HG02763 (cell line): ENCODE measurements around the gene DOHH.
"Not testable (repeated sequence)": the region's sequence is repeated elsewhere in the genome, so short reads cannot be mapped to it uniquely, and the experiment has no call there.

ENCODE experiments used
- ATAC-seq: cut with Tn5 transposase; IDR thresholded peaks from one replicate; pipeline ENCODE4 v1.9.1; 2021; ENCODE audit warnings: mild to moderate bottlenecking, moderate library complexity; ENCODE audit not compliant: unreplicated experiment

Gene DOHH

DNA sequence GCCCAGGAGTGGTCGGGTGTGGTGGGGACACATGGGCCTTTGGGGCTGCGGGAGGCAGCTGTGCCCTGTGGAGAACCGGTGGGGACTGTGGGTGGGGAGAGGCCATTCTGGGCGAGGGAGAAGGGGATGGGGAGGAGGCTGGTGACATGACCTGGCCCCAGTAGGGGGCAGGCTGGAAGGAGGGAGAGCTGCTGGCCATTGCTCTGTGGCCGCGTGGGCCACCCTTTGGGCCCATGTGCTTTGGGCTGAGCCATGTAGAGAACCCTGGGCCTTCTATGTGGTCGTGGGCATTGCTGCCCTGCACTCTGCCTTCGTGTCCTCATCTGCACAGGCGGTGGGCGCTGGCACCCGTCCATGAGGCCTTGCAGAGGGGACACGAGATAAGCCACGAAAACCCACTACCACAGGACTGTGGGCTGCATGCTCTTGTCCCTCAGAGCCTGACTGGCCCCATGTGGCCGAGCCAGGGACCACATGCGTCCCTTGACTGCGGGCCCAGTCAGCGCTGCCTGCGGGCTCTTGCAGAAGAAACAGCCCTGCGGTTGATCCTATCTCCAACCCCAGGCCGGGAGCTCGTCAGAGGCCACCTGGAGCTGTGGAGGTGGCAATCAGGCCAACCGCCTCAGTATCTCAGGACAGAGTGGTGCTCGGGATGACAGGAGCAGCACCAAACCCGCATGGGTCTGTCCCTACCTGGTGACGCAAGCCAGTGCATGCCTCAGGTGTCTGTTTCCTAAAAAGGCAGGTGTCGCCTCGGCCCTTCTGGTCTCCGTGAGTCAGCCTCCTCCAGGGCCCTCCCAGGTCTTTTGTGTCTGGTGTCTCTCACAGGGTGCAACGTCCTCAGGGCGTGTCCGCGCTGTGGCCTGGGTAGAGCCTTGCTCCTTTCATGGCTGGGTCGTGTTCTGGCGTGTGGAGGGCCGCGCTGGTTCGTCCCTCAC lies 20.0 kb upstream of the DOHH start:
- no peak for ATAC-seq

DNA sequence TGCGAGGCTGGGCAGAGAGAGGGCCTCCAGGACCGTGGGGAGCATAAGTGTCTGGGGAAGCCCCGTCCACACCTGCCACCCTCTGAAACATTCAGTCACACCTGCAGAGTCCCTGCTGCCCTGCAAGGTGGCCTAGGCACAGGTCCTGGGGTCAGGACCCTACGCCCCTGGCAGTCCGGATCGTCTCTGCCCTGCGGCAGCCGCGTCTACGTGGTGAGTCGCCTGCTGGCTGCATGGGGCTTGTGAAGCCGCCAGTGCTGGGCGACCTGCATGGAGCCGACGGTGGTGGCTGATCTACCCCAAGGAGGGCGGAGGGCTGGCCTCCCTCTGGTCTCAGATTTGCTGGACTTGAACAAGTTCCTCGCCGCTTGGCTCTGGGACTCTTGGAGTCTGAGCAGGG lies 18.7 kb upstream of the DOHH start:
- no peak for ATAC-seq

DNA sequence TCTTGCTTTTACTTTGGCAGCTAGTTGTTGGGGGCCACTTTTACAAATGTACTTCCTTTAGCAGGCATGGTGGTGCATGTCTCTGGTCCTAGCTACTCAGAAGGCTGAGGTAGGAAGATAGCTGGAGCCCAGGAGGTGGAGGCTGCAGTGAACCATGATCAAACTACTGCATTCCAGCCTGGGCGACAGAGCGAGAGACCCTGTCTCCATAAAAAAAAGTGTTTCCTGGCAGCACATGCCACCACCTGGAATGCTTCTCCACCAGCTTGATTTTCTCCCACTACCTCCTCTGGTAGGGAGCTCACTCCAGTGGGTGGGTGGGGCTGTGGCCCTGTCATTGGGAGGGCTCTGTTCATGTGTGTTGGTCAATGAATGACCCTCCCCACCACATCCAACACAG lies 18.2 kb upstream of the DOHH start:
- no peak for ATAC-seq

DNA sequence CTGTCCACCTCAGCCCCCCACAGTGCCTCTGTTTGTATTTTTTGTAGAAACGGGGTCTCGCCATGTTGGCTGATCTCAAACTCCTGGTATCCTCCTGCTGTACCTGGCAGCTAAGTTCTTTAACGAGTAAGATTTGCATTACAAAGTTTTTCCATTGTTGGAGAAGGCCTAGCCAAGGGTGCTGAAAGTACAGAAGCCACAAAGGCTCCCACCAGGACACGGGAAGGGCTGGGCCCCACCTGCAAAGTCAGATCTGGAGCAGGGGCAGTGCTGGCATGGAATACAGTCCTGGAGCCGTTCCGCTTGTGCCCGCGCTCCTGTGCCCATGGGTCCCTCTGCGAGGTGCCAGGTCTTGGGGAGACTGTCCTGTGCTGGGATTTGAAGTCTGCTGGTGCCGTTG lies 17.8 kb upstream of the DOHH start:
- ATAC-seq = no peak

DNA sequence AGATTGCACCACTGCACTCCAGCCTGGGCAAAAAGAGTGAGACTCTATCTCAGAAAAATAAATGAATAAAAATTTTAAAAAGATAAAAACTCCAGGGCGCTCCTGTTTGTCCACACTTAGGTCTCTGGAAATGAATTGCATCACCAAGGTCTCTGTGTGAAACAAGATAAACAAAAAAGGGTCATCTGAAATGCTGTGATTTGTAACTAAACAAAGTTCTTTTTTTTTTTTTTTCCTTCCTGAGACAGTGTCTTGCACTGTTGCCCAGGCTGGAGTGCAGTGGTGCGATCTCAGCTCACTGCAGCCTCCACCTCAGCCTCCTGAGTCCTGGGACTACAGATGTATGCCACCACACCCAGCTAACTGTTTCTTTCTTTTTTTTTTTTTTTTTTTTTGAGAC lies 17.2 kb upstream of the DOHH start:
- no peak for ATAC-seq

DNA sequence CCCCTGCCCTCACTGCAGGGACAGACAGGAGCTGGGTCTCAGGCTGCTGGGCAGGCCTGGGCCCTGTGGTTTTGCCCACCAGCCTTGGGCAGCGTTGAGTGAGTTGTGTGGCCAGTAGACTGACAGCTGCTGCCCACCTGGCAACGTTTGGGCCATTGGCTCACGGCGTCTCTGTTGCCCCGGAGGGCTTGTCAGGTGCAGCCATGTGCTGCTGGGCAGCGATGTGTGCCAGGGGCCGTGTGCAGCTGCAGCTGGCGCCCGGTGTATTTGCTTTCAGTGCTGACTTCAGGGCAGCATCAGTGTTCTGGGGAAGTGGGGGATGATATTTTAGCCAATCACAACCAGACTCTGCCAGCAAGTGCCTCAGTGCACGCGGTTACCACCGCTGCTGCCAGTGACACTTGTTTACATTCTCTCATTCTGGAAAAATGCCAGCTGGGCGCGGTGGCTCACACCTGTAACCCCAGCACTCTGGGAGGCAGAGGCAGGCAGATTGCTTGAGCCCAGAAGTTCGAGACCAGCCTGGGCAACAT lies 16.3 kb upstream of the DOHH start:
- no peak for ATAC-seq

DNA sequence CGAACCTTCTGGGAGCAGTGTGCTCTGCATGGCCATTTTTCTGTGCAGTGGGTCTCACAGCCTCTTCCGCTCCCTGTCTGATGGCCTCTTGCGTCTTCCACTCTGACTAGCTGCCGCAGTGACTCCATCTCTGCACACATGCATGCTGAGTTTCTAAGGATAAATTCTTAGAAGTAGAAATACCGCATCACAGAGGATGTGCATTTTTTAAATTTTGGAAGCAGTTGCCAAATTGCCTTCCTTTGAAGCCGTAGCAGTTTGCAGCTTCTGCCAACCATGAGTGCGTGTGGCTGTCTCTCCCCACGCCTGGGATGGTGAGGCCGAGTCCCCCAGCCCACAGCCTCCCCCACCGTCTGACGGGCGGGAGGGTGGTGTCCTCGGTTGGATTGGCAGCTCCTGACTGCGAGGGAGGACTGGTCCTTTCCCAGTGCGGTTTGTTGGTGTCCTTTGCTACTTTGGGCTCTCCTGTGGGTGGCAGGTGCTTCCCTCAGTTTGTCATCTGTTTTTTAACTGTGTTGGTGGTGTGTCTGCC lies 15.5 kb upstream of the DOHH start:
- ATAC-seq = no peak

DNA sequence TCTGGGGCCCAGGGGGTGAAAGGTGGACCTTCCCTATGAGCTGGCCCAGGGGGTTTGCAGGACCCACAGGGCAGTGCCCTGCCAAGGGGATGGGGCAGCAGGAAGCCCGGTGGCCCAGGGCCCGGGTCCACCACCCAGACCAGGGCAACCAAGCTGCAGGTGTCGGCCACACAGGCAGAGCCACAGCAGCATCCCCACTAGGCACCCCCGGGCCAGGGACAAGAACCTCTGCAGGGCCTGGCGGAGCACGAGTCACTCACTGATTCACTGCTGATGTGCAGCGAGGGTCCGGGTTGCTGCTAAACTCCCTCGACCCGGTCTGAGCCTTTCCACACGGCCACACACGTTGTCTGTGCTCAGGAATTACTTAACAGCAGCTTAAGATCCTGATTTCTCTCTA lies 14.5 kb upstream of the DOHH start:
- no peak for ATAC-seq

DNA sequence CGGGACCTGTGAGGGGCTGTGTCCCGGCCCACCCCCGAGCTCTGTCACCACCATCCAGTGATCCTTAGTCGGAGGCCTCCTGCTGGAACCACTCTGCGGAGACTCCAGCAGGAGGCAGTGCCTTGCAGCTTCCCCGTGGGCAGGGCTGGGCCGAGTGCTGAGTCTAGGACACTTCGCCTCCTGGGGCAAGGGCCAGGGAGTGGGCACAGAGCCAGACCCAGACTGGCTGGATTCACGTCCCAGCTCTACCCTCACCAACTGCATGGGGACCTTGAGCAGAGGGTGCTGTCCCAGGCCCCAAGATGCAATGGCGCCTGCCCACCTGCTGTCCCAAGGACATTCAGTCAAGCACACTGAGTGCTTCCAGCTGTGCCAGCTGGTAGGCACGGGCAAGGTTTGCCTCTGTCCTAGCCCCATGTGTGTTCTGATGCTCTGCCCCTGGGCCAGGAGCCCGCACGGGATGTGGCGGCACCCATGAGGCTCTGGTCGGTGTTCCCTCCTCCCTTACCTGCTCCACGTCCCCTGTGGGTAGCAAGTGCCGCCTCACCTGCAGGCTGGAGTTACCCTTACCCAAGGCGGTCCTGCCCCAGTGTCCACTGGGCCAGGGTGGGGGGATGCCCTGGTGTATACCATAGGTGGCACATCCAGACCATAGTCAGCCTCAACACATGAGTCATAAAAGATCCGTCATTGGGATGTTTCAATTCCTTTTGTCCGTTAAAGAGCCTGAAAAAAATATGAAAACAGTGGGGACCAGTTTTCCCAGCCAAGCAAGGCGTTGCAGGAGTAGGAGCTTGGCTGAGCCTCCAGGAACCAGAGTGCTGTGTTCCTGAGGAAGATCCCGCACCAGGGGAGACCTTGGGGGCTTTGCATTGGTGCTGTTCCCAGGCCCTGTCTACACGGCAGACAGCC lies 13.0 kb upstream of the DOHH start:
- no peak for ATAC-seq

DNA sequence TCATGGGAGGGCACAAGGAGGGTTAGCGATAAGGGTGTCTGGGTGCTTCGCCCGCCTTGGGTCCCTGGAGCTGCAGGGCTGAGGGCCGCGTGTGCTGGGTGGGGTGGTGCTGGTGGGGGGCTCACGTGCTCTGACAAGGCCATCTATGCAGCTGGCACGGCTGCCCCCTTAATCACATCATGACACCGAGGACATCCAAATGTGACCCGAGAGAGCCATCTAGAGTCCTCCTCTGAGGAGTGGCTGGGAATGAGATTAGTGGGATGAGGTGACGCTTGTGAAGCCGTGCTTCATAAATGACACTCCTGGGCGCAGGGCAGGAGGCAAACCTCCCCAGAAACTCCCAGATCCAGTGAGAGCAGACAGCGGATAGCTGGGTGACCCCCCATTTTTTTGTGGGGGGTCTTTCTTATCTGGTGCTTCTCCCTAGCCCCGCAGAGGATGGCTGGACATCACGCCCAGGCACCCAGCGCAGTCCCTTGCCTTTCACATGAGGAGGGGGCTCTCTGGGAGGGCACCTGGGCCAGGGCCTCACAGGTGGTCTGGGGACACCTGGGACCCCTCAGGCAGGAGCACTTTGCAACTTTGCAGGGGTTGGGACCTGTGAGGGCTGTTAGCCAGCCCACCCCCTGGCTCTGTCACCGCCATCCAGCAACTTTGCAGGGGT lies 12.2 kb upstream of the DOHH start:
- no peak for ATAC-seq

DNA sequence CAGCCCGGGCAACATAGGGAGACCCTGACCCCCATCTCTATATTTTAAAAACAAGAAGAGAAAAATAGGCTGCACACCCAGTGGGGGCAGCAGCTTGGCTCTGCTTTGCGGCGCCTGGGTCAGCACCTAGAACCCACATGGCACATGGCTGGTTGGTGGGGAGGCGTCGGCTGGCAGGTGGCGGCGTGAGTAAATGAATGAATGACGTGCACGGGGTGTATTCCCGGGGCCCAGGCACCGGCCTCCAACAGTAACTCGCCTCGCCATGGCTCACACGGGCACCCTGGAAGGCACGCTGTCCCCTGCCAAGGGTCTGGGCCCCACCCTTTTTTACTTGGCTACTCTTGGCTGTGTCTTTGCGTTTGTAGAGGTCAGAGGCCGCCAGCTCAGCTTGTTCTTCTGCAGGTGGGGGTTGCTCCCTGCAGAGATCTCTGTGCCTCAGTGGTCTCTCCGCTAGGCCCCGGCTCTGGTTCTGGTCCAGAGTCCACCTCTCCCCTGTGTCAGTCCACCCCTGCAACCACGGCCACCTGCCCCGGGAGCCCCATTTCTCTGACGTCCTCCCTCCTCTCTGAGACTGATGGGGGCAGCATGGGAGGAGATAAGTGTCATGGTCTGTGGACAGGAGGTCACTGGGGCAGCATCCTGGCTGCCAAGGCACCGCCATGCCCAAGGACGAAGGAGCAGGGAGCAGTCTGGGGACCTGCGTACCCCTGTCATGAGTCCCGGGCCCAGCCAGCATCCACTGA lies 11.2 kb upstream of the DOHH start:
- ATAC-seq = no peak

DNA sequence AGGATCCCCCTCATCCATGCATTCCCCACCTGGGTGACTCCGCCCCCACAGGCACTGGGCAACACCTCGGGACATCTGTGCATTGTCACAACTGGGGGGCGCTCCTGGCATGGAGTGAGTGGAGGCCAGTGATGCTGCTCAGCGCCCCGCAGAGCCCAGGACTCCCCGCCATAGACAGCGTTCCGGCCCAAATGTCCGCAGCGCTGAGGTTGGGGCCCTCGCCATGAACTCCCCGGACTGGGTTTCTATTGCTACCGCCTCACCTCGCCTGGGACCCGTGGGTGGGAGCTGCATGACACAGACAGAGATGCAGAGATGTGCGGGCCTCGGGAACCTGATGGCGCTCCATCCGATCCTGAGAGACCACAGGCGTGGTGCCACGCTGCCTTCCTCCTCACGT lies 10.3 kb upstream of the DOHH start:
- no peak for ATAC-seq

DNA sequence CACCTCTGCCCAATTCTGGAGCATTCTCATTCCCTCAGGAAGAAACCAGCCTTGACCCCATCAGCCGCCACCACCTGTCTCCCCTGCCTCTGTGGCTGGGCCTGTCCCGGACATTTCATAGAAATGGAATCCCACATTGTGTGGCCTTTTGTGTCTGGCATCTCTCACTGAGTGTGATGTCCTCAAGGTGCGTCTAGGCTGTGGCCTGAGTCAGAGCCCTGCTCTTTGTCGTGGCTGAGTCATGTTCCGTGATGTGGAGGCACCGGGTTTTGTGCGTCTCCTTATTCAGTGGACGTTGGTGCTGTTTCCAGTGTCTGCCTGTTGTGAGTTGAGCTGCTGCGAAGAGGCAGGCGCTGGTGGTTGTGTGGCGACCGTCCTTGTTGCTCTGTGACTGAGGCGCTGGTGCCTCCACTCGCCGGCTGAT lies 9.1 kb upstream of the DOHH start:
- ATAC-seq = no peak

DNA sequence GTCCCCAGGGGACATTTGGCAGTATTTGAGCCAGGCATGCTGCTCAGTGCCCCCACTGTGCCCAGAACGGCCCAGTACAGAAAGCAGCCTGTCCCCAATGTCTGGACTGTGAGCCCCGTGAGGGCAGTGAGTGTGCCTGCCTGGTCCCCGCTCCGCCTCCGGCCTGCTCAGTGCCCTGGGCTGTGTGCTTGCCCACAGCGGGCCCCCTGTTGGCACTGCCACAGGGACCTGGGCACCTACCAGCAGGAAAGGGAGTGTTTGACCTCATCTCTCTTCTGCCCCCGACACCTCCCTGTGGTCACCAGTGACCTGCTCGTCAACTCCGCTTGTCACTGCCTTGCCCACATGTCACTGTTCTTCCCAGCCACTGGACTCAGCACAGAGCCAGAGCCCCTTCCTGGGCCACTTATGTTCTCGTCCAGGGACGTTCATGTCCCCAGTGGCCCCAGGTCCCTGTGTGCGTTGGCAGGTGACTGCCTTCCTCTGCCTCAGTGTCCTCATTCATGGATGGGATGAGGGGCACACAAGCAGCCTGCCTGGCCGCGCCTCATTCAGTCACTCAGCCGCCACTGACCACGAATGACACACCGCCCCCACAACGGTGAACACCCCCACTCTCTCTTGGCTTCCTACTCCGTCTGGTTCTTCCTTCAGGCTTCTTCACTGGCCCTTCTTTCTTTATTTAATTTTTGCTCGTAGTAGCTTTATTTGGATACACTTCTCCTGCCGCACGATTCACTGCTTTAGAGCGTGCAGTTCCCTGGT lies 8.5 kb upstream of the DOHH start:
- ATAC-seq = no peak

DNA sequence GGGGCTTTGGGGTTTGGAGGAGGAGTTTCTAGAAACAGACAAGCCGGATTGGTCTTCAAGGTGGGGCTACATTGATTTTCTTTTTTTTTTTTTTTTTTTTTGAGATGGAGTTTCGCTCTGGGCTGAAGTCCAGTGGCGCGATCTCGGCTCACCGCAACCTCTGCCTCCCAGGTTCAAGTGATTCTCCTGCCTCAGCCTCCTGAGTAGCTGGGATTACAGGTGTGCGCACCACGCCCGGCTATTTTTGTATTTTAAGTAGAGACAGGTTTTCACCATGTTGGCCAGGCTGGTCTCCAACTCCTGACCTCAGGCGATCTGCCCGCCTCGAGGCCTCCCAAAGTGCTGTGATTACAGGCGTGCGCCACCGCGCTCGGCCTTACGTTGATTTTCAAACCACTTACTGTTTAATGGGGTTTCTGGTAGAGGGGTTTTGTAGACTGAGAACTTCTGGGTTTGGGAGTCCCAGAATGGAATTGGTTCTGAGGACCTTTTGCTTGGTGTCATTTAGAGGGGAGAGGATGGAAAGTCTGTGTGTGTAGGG lies 7.7 kb upstream of the DOHH start:
- not testable (repeated sequence) for ATAC-seq

DNA sequence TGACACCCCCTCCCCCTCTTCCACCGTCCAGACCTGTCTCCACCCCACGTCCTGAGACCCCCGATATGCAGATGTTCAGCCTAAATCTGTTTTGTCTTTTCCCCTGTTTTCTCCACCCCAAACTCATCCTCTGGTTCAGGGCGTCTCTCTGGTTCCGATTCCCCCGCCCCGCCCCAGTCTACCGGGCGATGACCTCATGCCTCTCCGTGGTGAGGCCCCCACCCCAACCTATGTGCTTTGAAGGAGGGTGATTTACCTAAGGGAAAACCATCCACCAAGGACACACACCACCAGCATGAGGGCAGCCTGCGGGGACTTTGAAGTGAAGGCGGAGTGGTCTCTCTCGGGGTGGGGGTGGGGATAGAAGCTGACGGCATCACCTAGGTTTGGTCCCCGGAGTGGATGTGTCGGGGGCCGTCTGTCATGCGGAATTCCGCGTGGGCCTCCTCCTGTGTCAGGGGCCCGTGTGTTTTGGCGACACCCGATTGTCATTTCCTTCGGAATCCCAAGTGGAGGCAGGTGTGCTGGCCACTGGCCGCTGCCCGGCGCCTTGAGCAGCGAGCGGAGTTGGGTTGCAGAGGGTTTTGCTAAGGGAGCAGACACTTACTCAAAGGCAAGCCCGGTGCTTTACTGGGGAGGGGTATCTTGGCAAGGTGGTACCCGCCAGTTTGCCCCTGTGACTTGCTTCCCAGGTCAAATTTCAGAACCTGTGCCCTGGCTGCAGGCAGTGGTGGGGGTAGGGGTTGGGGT lies 7.1 kb upstream of the DOHH start:
- no peak for ATAC-seq

DNA sequence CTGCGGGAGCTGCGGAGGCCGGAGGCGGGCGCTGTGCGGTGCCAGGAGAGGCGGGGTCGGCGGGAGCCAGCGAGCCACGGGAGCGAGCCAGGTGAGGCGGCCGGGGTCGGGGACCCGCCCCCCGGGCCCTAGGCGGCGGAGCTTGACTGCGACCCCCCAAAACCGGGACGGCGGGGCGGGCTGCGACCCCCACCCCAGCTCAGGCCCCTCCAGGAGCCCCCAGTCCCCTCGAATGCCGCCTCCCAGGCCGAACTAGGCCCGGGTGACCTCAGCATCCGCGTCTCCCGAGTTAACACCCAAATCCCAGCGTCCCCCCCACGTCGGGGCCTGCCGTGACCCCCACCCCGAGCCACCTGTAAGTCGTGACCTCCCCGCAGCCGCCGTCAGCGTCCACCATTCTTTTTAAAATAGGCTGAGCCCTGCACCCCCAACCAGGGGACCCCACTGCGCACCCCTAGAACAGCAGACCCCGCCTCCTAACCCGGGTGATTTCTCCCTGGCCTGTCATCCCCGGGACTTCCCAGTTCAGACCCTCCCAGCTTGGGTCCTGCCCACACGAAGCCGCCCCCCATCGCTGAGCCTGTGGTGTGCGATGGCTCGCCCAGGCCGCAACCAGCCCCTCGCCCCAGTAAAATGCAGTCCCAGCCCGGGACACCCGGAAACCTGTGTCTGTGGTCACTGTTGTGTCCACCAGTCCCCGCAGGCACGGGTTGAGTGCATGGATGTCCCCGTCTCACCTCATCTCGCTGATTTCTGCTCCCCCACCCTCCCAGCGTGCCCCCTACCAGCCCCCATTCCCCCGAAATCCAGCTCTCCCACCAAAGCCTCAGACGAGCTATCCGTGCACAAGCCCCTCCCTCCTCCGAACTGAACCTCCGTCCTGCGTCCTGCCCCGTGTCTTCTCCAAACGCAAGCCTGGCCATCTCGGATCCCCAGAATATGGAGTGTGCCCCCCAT lies 6.2 kb upstream of the DOHH start:
- ATAC-seq = no peak
